Glutamatergic neuron (in vitro differentiated cells): ENCODE measurements around the gene CAMKMT. TPM values are rescaled to one million over a fixed set of nuclear protein-coding genes. Genes with fewer than 3 reads are reported as not detected.

Source experiments
- DNase-seq: peaks from one replicate; pipeline ENCODE4 v3.0.0; 2022
- H3K27ac Mint-ChIP-seq: one replicate; pipeline ENCODE4 v1.8.0; 2020; ENCODE audit warnings: mild to moderate bottlenecking, mixed read lengths, inconsistent platforms; ENCODE audit not compliant: unreplicated experiment
- H3K27me3 Mint-ChIP-seq: one replicate; pipeline ENCODE4 v1.8.0; 2020; ENCODE audit warnings: mild to moderate bottlenecking, moderate library complexity, mixed read lengths, inconsistent platforms; ENCODE audit not compliant: unreplicated experiment
- H3K36me3 Mint-ChIP-seq: one replicate; pipeline ENCODE4 v1.8.0; 2020; ENCODE audit warnings: mild to moderate bottlenecking, mixed read lengths, inconsistent platforms; ENCODE audit not compliant: unreplicated experiment
- H3K4me1 Mint-ChIP-seq: one replicate; pipeline ENCODE4 v1.8.0; 2020; ENCODE audit warnings: mild to moderate bottlenecking, low read depth, mixed read lengths, inconsistent platforms; ENCODE audit not compliant: unreplicated experiment
- H3K4me3 Mint-ChIP-seq: one replicate; pipeline ENCODE4 v1.8.0; 2020; ENCODE audit warnings: mild to moderate bottlenecking, mixed read lengths, inconsistent platforms; ENCODE audit not compliant: unreplicated experiment
- H3K9me3 Mint-ChIP-seq: one replicate; pipeline ENCODE4 v1.8.0; 2020; ENCODE audit warnings: mild to moderate bottlenecking, moderate library complexity, mixed read lengths, inconsistent platforms; ENCODE audit not compliant: unreplicated experiment
- CTCF ChIP-seq: fragments of 200-600 bp; sonication (generic); IDR thresholded peaks from one replicate; pipeline ENCODE4 v1.5.0; 2021; ENCODE audit not compliant: partially characterized antibody, unreplicated experiment
- total RNA-seq: library from RNA; stranded (reverse); fragmentation: NEBNext Ultra II Directional; extraction: Animal tissue kit (Norgen Biotek cat#: 25700); gene quantifications from one replicate; pipeline ENCODE4 v1.2.1, GENCODE V29; 2021; ENCODE audit not compliant: unreplicated experiment

The CAMKMT gene
- total RNA-seq, 1 donor from 2014 or later, result 9.6 TPM

- Mint-ChIP-seq H3K4me1 (no peaks in the 10 kb centered on the region), H3K27ac (no peak overlapping the region), H3K36me3 (no peaks in the 10 kb centered on the region), H3K4me3 (no peak overlapping the region), H3K27me3 (no peaks in the 10 kb centered on the region), H3K9me3 (no peaks in the 10 kb centered on the region)
- no peak for TF ChIP-seq CTCF
- DNase-seq, result no peak
These were observed 250.5 kb downstream of the CAMKMT start for GRCh38 chr2:44612276-44612675.

- DNase-seq, result no peak
- peaks cover 9% of the 10 kb centered on the region for H3K4me1 Mint-ChIP-seq
- H3K4me3 Mint-ChIP-seq, result no peak overlapping the region
- H3K36me3 Mint-ChIP-seq, result no peaks in the 10 kb centered on the region
- no peak for TF ChIP-seq CTCF
- no peaks in the 10 kb centered on the region for H3K9me3 Mint-ChIP-seq
- H3K27ac Mint-ChIP-seq, result no peak overlapping the region
- H3K27me3 Mint-ChIP-seq, result no peaks in the 10 kb centered on the region
These were observed 253.2 kb downstream of the CAMKMT start for GRCh38 chr2:44614940-44615339.

- Mint-ChIP-seq H3K9me3 (no peaks in the 10 kb centered on the region), H3K36me3 (no peaks in the 10 kb centered on the region), H3K27me3 (no peaks in the 10 kb centered on the region), H3K4me3 (no peak overlapping the region), H3K27ac (no peak overlapping the region), H3K4me1 (peaks cover 9% of the 10 kb centered on the region)
- no peak for DNase-seq
- TF ChIP-seq CTCF, result no peak
These were observed 254.3 kb downstream of the CAMKMT start for GRCh38 chr2:44615950-44616518.

GRCh38 chr2:44616667-44617155 lies 255.0 kb downstream of the CAMKMT start:
- no peaks in the 10 kb centered on the region for H3K27me3 Mint-ChIP-seq
- no peaks in the 10 kb centered on the region for H3K36me3 Mint-ChIP-seq
- no peaks in the 10 kb centered on the region for H3K9me3 Mint-ChIP-seq
- H3K4me1 Mint-ChIP-seq, result peaks cover 9% of the 10 kb centered on the region
- no peak overlapping the region for H3K27ac Mint-ChIP-seq
- DNase-seq, result no peak
- no peak overlapping the region for H3K4me3 Mint-ChIP-seq
- no peak for TF ChIP-seq CTCF

- Mint-ChIP-seq H3K27ac (peak overlapping the region; percentile 9), H3K4me3 (no peak overlapping the region), H3K27me3 (no peaks in the 10 kb centered on the region), H3K36me3 (no peaks in the 10 kb centered on the region), H3K4me1 (peaks cover 9% of the 10 kb centered on the region), H3K9me3 (no peaks in the 10 kb centered on the region)
- DNase-seq, result no peak
- no peak for TF ChIP-seq CTCF
These were observed 256.7 kb downstream of the CAMKMT start for GRCh38 chr2:44618251-44619023.
